Stomach smooth muscle (tissue), 2 donors: Measurements from ENCODE around the gene CUL5.
"Not testable (repeated sequence)": the region's sequence is repeated elsewhere in the genome, so short reads cannot be mapped to it uniquely, and the experiment has no call there.

Source experiments
- H3K27ac ChIP-seq: one replicate; pipeline ENCODE4 v1.7.0; 2013; ENCODE audit warnings: mild to moderate bottlenecking, low read length, inconsistent platforms
- H3K27me3 ChIP-seq, 2 donors: one replicate each; pipeline ENCODE4 v1.7.0; 2013; ENCODE audit warnings: low read length in 2 of 2; ENCODE audit not compliant: insufficient read depth in 2 of 2, control insufficient read depth in 1 of 2
- H3K36me3 ChIP-seq, 2 donors: one replicate each; pipeline ENCODE4 v1.7.0; 2013; ENCODE audit warnings: low read length in 2 of 2; ENCODE audit not compliant: control insufficient read depth in 2 of 2, insufficient read depth in 2 of 2
- H3K4me1 ChIP-seq: one replicate; pipeline ENCODE4 v1.7.0; 2013; ENCODE audit warnings: low read length; ENCODE audit not compliant: control insufficient read depth, insufficient read depth
- H3K4me3 ChIP-seq, 2 donors: one replicate each; pipeline ENCODE4 v1.7.0; 2013; ENCODE audit warnings: low read length in 2 of 2
- H3K9ac ChIP-seq, 2 donors: one replicate each; pipeline ENCODE4 v1.7.0; 2013; ENCODE audit warnings: low read length in 2 of 2, mild to moderate bottlenecking in 1 of 2
- H3K9me3 ChIP-seq, 2 donors: one replicate each; pipeline ENCODE4 v1.7.0; 2013; ENCODE audit warnings: low read length in 2 of 2; ENCODE audit not compliant: control insufficient read depth in 2 of 2
- donor health status: healthy.
- donor health status: Pancreatic carcinoma.

Gene CUL5

DNA sequence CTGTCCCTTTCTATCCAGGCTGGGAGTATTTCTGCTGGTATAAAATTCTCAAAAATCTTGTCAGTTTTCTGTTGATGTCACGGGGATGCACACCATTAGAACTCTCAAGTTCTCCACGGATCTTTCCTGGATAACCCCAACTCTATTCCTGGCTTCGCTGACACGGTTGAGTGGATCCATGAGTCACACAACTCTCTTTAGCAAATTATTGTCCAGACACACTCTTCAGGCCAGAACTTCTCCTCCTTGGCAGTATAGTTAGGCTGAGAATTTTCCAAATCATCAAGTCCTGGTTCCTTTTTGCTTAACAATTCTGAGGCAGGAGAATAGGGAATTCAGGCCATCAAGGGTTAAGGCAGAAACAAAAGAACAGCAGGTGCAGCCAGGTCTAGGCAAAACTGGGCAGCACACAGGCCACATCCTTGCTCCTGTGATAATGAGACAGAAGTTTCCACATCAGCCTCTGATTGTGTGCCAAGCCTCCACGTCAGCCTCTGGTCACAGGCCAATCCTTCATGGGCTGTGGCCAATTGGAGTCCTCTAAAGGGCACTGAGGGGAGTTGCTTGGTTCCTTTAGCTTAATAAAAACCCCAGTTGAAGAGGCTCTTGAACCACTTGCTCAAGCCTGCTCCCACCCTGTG, 106.9 kb downstream of the CUL5 start:
- H3K4me1 ChIP-seq = peaks cover 16% of the 10 kb centered on the region
- H3K4me3 ChIP-seq = peak overlapping the region in 1 of 2 donors; percentile 47
- H3K9ac ChIP-seq = peak overlapping the region; percentile 8 to 64
- no peaks in the 10 kb centered on the region for H3K27me3 ChIP-seq
- no peaks in the 10 kb centered on the region for H3K36me3 ChIP-seq
- no peaks in the 10 kb centered on the region for H3K9me3 ChIP-seq
- peak overlapping the region; percentile 90 for H3K27ac ChIP-seq

DNA sequence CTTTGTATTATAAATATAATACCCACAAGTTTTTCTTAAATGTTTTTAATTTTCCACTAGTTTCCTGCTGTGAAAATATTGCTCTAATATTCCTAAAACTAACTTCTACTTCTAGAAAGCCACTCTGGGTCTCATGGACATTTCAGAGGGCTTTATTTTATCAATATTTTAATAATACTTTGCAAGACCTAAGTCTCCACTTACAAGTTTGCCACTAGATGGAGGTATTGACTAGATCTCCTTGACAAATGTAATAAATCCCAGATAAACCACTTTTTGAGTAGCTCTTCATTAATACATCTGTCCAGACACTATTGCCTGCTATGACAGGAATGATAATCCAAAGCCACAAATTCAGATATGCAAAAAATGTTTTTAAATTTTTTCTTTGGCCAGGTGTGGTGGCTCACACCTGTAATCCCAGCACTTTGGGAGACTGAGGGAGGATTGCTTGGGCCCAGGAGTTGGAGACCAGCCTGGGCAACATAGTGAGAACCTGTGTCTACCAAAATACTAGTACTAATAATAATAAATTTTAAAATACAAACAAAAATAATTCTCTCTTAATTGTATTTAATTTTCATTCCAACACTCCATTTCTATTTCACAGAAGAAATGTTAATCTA, 109.2 kb downstream of the CUL5 start:
- H3K27ac ChIP-seq = no peak overlapping the region
- H3K4me3 ChIP-seq = no peak overlapping the region
- no peak overlapping the region for H3K9ac ChIP-seq
- no peaks in the 10 kb centered on the region for H3K36me3 ChIP-seq
- peaks cover 25% of the 10 kb centered on the region for H3K4me1 ChIP-seq
- H3K27me3 ChIP-seq = no peaks in the 10 kb centered on the region
- H3K9me3 ChIP-seq = no peaks in the 10 kb centered on the region

DNA sequence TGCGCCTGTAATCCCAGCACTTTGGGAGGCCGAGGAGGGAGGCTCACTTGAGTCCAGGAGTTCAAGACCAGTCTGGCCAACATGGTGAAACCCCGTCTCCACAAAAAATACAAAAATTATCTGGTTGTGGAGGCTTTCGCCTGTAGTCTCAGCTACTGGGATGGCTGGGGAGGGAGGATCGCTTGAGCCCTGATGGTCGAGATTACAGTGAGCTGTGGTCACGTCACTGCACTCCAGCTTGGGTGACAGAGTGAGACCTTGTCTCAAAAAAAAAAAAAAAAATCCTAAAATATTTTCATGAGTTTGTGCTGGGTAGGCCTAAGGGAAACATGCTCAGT, 112.2 kb downstream of the CUL5 start:
- not testable (repeated sequence) for H3K27me3 ChIP-seq, H3K9me3 ChIP-seq, H3K36me3 ChIP-seq
- Histone ChIP-seq H3K4me1 (peaks cover 25% of the 10 kb centered on the region), H3K27ac (peak overlapping the region; percentile 91), H3K4me3 (peak overlapping the region; percentile 79 to 88), H3K9ac (peak overlapping the region; percentile 77 to 84)

DNA sequence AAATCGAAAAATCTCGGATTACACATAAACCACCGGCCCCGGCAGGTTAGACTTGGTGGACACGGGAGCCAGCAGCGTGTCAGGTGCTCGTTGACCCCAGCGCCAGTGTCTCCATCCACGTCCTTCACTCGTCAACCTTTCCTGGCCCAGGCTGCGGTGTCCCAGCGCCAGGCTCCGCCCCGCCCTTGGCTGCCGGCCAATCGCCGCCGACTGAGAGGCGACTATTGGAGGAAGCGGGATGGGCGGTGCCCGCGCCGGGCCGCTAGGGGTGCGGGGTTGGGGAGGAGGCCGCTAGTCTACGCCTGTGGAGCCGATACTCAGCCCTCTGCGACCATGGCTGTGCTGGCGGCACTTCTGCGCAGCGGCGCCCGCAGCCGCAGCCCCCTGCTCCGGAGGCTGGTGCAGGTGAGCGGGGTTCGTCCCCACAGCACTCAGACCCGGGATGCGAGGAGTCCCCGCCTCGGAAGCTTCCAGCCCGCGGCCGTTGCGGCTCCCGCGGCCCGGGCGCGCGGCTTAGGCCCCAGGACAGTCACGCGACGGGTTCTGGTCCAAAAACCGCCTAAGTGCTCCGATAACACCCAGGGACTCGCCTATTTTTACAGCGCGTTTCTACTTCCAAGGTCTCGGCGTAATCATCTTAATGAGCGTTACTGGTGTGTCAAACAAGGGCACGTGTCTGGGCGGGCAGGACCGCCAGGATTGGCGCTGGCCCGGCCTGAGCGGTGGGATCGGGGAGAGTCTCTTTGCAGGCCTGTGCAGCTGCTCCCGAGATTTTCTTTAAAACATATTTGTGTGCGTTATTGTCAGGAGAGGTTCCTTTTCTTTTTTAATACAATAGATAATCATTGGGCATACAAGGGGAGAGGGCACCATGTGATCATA, 112.8 kb downstream of the CUL5 start, which contains the start of gene ACAT1:
ACAT1 (plus strand) TSS at position 294 of the 882 bp plus-strand sequence; CDS start at position 334, 40 bp downstream.
- peak within 1 kb of the TSS; percentile 77 to 84 for H3K9ac ChIP-seq

DNA sequence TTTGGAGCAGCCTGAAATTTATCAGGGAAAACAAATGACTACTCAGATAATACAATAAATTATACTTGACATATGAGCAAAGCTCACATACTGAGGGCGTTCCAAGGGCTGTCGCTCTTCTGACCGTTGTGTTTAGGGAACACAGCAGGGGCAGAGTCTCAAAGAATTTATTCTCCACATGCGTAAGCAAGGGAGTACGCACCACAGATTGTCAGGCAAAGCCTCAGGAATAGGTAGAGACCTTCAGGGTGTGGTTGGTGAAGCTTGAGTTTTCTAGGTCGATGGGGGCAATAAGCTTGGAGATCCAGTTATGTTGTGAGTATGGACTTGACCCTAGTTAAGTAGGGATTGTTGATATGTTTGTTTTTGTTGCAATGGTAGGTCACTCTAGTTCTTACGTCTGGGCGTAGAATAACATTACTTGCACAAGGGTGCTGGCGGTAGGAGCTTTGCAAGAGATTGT, 113.5 kb downstream of the CUL5 start:
- no peaks in the 10 kb centered on the region for H3K36me3 ChIP-seq
- peaks cover 21% of the 10 kb centered on the region for H3K4me1 ChIP-seq
- no peaks in the 10 kb centered on the region for H3K9me3 ChIP-seq
- H3K4me3 ChIP-seq = peak overlapping the region; percentile 79 to 88
- no peaks in the 10 kb centered on the region for H3K27me3 ChIP-seq
- peak overlapping the region; percentile 77 to 84 for H3K9ac ChIP-seq
- peak overlapping the region; percentile 91 for H3K27ac ChIP-seq

More for the DNA sequence above, 112.8 kb downstream of the CUL5 start, which contains the start of gene ACAT1:
- Histone ChIP-seq H3K4me1 (peaks cover 21% of the 10 kb centered on the region), H3K4me3 (peak within 1 kb of the TSS; percentile 79 to 88), H3K27me3 (no peaks in the 10 kb centered on the region), H3K27ac (peak within 1 kb of the TSS; percentile 91), H3K36me3 (no peaks in the 10 kb centered on the region), H3K9me3 (no peaks in the 10 kb centered on the region)

DNA sequence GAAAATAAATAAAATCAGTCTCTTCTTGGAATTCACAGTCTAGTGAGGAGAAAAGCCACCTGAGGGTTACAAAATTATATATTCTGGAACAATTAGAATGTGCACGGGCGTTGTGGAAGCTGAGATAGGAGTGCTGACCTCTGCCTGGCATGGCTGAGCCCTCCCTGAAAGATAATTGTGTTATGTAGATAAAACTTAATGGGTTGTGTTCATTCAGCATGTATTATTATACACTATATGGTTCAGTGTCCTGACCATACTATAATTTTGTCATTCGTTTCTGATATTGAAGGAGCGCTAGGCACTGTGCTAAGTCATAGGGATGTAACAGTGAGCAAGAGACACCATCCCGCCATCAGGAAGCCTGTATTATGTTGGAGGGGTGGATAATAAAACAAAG, 116.4 kb downstream of the CUL5 start:
- H3K4me3 ChIP-seq = no peak overlapping the region
- H3K9me3 ChIP-seq = no peaks in the 10 kb centered on the region
- H3K27ac ChIP-seq = no peak overlapping the region
- no peak overlapping the region for H3K9ac ChIP-seq
- H3K4me1 ChIP-seq = peaks cover 21% of the 10 kb centered on the region
- H3K27me3 ChIP-seq = no peaks in the 10 kb centered on the region
- H3K36me3 ChIP-seq = peaks cover 5 to 6% of the 10 kb centered on the region in 2 donors

- Histone ChIP-seq H3K4me3 (no peak overlapping the region), H3K36me3 (peaks cover 6 to 8% of the 10 kb centered on the region in 2 donors), H3K27ac (no peak overlapping the region), H3K9me3 (no peaks in the 10 kb centered on the region), H3K4me1 (peaks cover 8% of the 10 kb centered on the region), H3K27me3 (no peaks in the 10 kb centered on the region), H3K9ac (no peak overlapping the region)
Observed at GRCh38 chr11:108128772-108129171, 120.1 kb downstream of the CUL5 start.

DNA sequence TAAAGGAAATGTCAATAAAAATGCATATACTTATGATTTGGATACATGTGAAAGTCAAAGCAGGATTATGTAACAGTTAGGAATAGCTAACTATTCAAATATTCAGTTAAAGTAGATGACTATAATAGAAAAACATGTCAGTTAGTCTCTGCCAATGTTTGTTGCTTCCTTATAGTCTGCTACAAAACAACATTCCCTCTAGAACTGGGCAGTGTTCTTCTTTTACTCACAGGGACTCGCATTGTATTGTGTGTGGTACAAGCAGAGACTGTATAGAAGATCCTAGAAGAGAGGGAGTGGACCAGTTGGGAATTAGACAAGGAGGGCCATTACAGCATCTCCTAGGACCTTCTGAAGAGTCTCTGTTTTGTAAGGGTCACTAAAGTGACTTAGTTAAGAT, 123.3 kb downstream of the CUL5 start:
- Histone ChIP-seq H3K4me1 (no peaks in the 10 kb centered on the region), H3K27ac (no peak overlapping the region), H3K9me3 (no peaks in the 10 kb centered on the region), H3K27me3 (no peaks in the 10 kb centered on the region), H3K9ac (no peak overlapping the region), H3K36me3 (peaks cover 12 to 19% of the 10 kb centered on the region in 2 donors), H3K4me3 (no peak overlapping the region)

DNA sequence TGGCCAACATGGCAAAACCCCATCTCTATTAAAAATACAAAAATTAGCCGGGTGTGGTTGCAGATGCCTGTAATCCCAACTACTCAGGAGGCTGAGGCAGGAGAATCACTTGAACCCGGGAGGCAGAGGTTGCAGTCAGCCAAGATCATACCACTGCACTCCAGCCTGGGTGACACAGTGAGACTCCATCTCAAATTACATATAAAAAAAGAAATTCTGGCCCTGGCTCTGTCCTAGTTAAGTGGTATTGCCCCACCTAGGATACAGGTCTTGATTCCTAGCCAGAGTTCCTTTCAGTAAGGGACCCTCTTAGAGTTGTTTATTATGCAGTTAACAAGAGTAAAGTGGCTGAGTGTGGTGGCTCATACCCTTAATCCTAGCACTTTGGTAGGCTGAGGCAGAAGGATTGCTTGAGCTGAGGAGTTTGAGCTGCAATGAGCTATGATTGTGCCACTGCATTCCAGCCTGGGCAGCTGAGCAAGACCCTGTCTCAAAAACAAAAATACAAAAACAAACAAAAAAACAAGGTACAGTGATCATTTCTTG, 124.4 kb downstream of the CUL5 start:
- not testable (repeated sequence) for H3K9ac ChIP-seq, H3K4me1 ChIP-seq, H3K27ac ChIP-seq, H3K4me3 ChIP-seq, H3K27me3 ChIP-seq, H3K9me3 ChIP-seq
- peaks cover 12 to 18% of the 10 kb centered on the region in 2 donors for H3K36me3 ChIP-seq

DNA sequence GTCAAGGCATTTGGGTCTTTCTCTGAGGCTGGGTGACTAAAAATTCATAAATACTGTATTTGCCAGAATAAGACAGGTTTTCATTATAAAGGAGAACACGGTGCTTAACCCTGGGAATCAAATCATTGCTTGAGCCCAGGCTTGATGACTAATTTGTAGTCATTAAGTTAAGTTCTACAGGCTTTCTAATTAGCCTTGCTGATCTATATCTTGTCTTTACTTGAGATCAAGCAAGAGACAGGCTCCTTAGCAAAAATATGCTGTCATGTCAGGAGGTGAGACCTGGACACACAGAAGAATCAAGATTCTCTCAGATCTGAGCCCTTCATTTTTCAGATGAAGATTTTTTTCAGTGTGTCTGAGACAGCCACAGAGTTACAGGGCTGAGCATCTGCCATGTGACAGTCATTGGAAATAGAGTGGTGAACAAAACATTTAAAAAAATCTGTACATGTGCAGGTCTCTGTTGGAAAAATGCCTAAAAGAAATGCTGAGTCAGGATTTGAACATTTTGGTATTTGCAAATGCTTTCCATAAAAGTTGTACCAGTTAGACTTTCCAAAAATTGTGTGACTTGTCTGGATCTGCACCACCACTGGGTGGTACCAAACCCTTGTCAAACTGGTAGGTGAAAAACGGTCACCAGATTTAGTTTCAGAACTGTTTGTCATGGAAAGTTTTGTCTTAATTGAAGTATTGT, 127.3 kb downstream of the CUL5 start:
- H3K4me1 ChIP-seq = no peaks in the 10 kb centered on the region
- H3K9ac ChIP-seq = no peak overlapping the region
- peaks cover 13 to 35% of the 10 kb centered on the region in 2 donors for H3K36me3 ChIP-seq
- no peaks in the 10 kb centered on the region for H3K9me3 ChIP-seq
- H3K27ac ChIP-seq = no peak overlapping the region
- no peaks in the 10 kb centered on the region for H3K27me3 ChIP-seq
- H3K4me3 ChIP-seq = no peak overlapping the region
